ENCODE measurements around the gene GPC6. TPM values are rescaled to one million over a fixed set of nuclear protein-coding genes. Genes with fewer than 3 reads are reported as not detected.

Gene GPC6
- total and polyA plus RNA-seq, 4 donors: 5.9 to 29.1 (median 18.2) TPM

- no peak for TF ChIP-seq REST (IDR thresholded peaks at IDR 0.05)
- no peak for TF ChIP-seq FOXA2 (IDR thresholded peaks at IDR 0.05)
- TF ChIP-seq TAF1 (conservative IDR thresholded peaks at IDR 0.05): no peak
Observed at GRCh38 chr13:94322925-94323763, 1096.5 kb downstream of the GPC6 start (continued).

GRCh38 chr13:94323764-94324758 is 1097.5 kb downstream of the GPC6 start:
- DNase-seq (ENCODE audit: low spot score): no peak
- H3K4me1 ChIP-seq (ENCODE audit: control insufficient read depth in 4 of 4, insufficient read depth in 4 of 4, low read length in 3 of 4): peaks cover under 1 to 2% (median under 1%) of the 10 kb centered on the region in 4 donors

GRCh38 chr13:94324767-94325540 is 1098.3 kb downstream of the GPC6 start:
- Histone ChIP-seq H3K9ac (ENCODE audit: low read depth in 1 of 2, low read length in 2 of 2) (no peak overlapping the region), H3K27me3 (ENCODE audit: control insufficient read depth in 4 of 4, insufficient read depth in 4 of 4, low read length in 3 of 4) (no peaks in the 10 kb centered on the region), H3K9me3 (ENCODE audit: control insufficient read depth in 4 of 4, low read length in 3 of 4) (no peaks in the 10 kb centered on the region), H3K27ac (ENCODE audit: low read depth in 1 of 2, low read length in 2 of 2) (no peak overlapping the region), H3K36me3 (ENCODE audit: control insufficient read depth in 4 of 4, insufficient read depth in 3 of 4, low read depth in 1 of 4, low read length in 3 of 4) (no peaks in the 10 kb centered on the region), H3K4me3 (ENCODE audit: low read depth in 1 of 3, low read length in 3 of 3) (no peak overlapping the region), H3K4me1 (ENCODE audit: control insufficient read depth in 4 of 4, insufficient read depth in 4 of 4, low read length in 3 of 4) (peaks cover 2 to 10% (median 8%) of the 10 kb centered on the region in 4 donors)
- TF ChIP-seq RAD21 (IDR thresholded peaks at IDR 0.05) (no peak), HNF4A (conservative IDR thresholded peaks at IDR 0.05) (peak in 1 of 2 donors; percentile 7)
- no peak for DNase-seq (ENCODE audit: low spot score)
- WGBS: 83% methylated on average over 14 of the region's 14 CpGs

More at GRCh38 chr13:94323764-94324758, 1097.5 kb downstream of the GPC6 start:
- H3K27ac ChIP-seq (ENCODE audit: low read depth in 1 of 2, low read length in 2 of 2): no peak overlapping the region
- no peak overlapping the region for H3K9ac ChIP-seq (ENCODE audit: low read depth in 1 of 2, low read length in 2 of 2)
- no peak for TF ChIP-seq FOXA2 (IDR thresholded peaks at IDR 0.05)
- peak in 1 of 2 donors; percentile 12 for TF ChIP-seq GABPA (IDR thresholded peaks at IDR 0.05 in 1 of 2, conservative IDR thresholded peaks at IDR 0.05 in 1 of 2)
- no peaks in the 10 kb centered on the region for H3K27me3 ChIP-seq (ENCODE audit: control insufficient read depth in 4 of 4, insufficient read depth in 4 of 4, low read length in 3 of 4)
- no peaks in the 10 kb centered on the region for H3K36me3 ChIP-seq (ENCODE audit: control insufficient read depth in 4 of 4, insufficient read depth in 3 of 4, low read depth in 1 of 4, low read length in 3 of 4)
- H3K9me3 ChIP-seq (ENCODE audit: control insufficient read depth in 4 of 4, low read length in 3 of 4): no peaks in the 10 kb centered on the region
- 84% methylated on average over 10 of the region's 10 CpGs for WGBS
- H3K4me3 ChIP-seq (ENCODE audit: low read depth in 1 of 3, low read length in 3 of 3): no peak overlapping the region

- no peak overlapping the region for H3K4me3 ChIP-seq (ENCODE audit: low read depth in 1 of 3, low read length in 3 of 3)
- 89% methylated on average over 6 of the region's 6 CpGs for WGBS
- no peak overlapping the region for H3K27ac ChIP-seq (ENCODE audit: low read depth in 1 of 2, low read length in 2 of 2)
- H3K4me1 ChIP-seq (ENCODE audit: control insufficient read depth in 4 of 4, insufficient read depth in 4 of 4, low read length in 3 of 4): peaks cover 2 to 17% (median 14%) of the 10 kb centered on the region in 4 donors
- TF ChIP-seq MAX (IDR thresholded peaks at IDR 0.05) (no peak), JUND (IDR thresholded peaks at IDR 0.05) (peak in 1 of 2 donors; percentile 4), FOXA1 (IDR thresholded peaks at IDR 0.05) (no peak), NR2F2 (IDR thresholded peaks at IDR 0.05) (peak; percentile 97), HNF4G (IDR thresholded peaks at IDR 0.05) (no peak), REST (IDR thresholded peaks at IDR 0.05) (no peak), ATF3 (IDR thresholded peaks at IDR 0.05) (no peak), RAD21 (IDR thresholded peaks at IDR 0.05) (peak in 1 of 2 donors; percentile 34), RXRA (IDR thresholded peaks at IDR 0.05) (peak; percentile 15 to 48), YY1 (IDR thresholded peaks at IDR 0.05) (no peak)
- H3K9ac ChIP-seq (ENCODE audit: low read depth in 1 of 2, low read length in 2 of 2): no peak overlapping the region
- H3K9me3 ChIP-seq (ENCODE audit: control insufficient read depth in 4 of 4, low read length in 3 of 4): no peaks in the 10 kb centered on the region
- no peaks in the 10 kb centered on the region for H3K27me3 ChIP-seq (ENCODE audit: control insufficient read depth in 4 of 4, insufficient read depth in 4 of 4, low read length in 3 of 4)
- no peaks in the 10 kb centered on the region for H3K36me3 ChIP-seq (ENCODE audit: control insufficient read depth in 4 of 4, insufficient read depth in 3 of 4, low read depth in 1 of 4, low read length in 3 of 4)
- no peak for DNase-seq (ENCODE audit: low spot score)
Observed at GRCh38 chr13:94325650-94326049, 1099.0 kb downstream of the GPC6 start.

All from liver (tissue), 9 donors.